GM18858 (cell line): Measurements from ENCODE around the gene C19orf44.
"Not testable (repeated sequence)": the region's sequence is repeated elsewhere in the genome, so short reads cannot be mapped to it uniquely, and the experiment has no call there.

Experiments used
- ATAC-seq: cut with Tn5 transposase; IDR thresholded peaks from one replicate; pipeline ENCODE4 v1.9.1; 2021; ENCODE audit not compliant: unreplicated experiment

C19orf44 gene

DNA sequence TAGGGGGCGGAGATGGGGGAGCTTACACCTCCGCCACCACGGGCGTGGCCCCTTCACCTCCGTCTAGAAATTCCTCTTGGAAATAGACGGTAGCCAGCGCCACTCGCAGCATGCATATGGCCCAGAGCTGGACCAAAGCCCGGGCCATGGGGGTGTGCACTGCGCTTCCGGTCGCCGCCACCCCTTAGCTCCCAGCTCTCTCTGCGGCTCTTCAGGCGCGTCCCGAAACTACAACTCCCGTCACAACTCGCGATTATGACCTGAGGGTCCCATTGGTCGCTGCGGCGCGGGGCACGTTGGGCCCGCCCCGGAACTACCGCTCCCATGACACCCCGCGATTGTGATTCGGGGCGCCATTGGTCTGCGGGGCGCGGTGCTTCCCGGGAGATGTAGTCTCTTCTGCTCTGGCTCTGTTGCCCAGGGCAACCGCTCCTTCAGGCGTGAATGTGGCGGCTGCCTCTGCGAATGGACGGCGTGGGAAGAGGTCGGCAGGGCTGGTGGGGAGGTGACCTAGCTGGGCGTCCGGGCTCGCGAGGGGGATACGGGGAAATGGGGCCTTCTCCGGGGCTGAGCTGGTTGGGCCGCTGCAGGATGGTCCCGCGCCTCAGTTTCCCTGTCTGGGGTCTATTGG lies at the start of gene C19orf44, which contains the start of gene CALR3:
Gene C19orf44, plus strand, starts transcription at position 413 of the 631 bp plus-strand sequence. CDS start 4,399 bp downstream, outside the sequence.
Gene CALR3, minus strand, starts transcription at position 186 of the 631 bp plus-strand sequence. Its CDS starts 38 bp downstream, at position 148.
- peak; percentile 87 for ATAC-seq

DNA sequence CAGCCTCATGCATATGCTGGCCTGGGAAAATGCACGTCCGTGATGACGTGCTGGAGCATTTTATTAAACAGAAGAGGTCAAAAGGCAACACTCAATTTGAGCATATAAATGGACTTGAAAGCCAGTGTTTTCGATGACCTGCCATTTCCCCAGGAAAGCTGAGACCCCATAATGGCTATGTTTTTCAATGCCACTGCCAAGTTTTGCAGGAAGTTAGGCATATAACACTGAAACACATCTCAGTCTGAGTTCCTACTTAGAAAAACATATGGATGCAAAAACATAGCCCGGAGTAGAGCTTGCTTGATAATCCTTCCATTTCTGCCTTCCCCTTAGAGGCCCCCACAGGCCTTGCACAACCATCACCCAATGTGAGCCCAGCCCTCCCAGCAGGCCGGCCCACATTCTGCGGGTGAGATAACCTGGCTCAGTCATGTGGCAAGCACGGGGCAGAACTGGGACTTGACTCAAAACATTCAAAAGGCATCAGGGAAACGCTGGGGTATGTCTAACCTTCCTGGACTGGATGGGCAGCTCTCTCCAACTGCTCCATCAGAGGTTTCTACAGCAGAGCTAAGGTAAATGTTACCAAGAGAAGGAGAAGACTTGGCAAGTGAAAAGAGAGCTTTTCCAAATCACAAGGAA lies 49.3 kb upstream of the C19orf44 start:
- ATAC-seq = no peak

GRCh38 chr19:16448872-16449271 lies 47.3 kb upstream of the C19orf44 start:
- ATAC-seq = not testable (repeated sequence)

DNA sequence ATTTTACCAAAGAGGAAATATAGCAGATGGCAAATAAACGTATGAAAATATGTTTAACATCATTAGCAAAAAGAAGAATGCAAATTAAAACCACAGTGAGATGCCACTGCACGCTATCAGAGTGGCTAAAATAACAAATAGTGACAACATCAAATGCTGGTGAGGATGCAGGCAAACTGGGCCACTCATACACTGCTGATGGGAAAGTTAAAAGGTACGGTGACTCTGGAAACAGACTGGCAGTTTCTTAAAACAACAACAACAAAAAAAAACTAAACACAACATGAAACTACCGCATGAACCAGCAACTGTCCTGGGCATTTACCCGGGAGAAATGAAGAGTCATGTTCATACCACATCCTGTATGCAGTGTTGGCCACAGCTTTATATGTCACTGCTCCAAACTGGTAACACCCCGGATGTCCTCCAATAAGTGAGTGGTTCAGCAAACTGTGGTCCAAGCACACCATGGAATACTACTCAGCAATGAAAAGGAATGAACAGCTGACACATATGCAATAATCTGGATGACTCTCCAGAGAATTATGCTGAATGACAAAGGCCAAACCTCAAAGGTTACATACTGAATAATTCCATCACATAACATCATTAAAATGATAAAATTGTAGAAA lies 46.7 kb upstream of the C19orf44 start:
- no peak for ATAC-seq

DNA sequence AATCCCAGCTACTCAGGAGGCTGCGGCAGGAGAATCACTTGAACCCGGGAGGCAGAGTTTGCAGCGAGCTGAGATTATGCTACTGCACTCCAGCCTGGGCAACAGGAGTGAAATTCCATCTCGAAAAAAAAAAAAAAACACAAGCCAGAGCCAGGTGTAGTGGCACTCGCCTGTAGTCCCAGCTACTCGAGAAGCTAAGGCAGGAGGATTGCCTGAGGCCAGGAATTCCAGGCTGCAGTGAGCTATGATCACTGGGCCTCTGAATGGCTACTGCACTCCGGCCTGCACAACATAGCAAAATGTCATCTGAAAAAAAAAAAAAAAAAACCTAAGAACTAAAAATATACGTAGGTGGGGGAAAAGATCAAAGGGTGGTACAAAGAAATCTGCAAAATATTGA lies 43.9 kb upstream of the C19orf44 start:
- no peak for ATAC-seq

DNA sequence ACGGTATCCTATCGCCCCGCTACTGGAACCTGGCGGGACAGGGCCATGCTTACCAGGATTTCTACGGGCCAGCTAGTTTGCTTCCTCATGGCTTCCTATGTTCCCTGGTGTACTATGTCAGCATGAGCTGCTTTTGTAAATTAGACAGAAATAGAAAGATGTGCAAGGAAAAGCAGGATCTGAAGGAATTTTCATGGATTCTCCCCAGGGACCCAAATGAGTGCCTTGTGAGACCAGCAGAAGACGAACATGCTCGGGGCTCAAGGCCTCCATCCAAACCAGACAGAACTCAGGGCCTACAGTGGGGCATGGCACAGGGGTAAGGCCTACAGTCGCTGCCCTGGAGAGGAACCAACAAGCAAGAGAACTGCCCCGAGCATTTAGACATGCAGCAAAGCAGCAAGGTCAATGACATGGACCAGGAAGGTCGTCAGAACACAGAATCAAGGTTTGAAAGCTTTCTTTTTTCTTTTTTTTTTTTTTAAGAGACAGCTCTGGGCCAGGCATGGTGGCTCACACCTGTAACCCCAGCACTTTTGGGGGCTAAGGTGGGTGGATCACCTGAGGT lies 41.8 kb upstream of the C19orf44 start:
- no peak for ATAC-seq

DNA sequence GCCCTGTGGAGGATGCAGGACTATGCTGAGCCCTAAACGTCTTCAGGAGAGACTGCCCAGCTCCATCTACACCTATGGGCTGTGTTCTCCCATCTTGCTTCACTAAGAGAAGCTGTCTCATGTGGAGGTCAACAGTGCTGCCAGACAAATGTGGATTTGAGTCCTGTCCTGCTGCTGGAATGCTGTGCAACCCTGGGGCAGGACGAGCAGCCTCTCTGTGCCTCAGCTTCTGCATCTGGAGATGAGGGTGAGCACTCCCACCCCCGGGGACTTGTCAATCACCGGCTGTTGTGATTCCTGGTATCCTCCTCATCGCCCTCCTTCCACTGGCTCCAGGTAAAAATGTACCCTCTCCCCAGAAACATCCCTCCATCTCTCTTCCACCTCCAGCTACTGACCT lies 40.7 kb upstream of the C19orf44 start:
- no peak for ATAC-seq

DNA sequence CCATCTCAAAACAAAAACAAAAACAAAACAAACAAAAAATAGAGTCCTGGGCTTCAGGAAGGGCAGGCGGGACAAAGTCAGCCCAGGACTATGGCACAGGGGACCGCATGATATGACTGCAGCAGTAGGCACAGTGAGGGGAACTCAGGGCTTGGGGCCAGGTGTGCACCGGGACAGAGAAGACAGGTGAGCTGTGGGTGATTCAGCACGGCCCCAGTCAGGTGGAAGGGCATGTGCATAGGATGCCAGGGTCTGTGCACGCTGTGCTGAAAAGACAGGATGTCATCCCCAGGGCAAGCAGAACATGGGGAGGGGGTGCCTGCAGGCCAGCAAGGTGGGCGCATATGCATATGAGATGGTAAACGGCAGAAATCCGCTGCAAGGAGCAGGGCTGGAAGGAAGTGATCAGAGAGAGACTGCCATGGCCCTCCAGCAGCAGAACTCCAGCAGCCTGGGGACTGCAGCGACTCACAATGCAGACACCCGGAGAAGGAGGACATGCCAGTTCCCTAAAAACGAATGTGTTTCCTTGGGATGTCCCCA lies 39.5 kb upstream of the C19orf44 start:
- no peak for ATAC-seq

DNA sequence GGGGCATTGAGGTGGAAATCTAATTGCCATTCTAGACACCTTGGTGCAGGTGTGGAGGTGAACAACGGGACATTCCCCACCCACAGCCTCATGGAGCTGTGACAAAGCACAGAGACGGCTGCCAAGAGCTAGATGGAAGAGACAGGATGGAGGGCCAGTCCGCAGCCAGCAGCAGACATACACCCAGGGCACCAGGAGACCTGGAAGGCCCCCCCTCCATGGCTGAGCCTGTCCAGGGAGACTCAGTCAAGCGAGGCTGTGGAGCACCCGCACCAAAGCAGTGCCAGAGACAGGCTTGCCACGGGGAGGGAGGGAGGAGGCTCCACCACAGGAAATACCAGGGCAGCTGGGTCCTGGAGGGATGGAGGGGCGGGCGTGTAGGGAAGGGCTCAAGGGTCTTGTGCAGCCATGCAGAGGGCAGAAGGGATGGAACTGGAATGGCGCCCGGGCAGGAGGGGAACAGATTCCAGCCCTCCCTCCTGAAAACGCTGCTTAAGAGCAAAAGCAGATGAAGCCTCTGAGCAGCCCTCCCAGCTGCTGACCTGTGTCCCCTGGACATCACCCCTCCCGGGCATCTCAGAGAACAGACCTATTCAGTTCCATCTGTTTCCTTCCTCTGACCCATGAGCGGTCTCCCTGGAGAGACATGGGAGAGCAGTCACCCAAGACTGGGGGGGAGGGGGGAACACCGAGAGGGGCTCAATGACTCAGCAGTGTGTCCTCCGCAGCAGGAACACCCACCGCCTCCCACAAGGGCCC lies 38.8 kb upstream of the C19orf44 start:
- no peak for ATAC-seq

GRCh38 chr19:16457954-16458331 lies 38.3 kb upstream of the C19orf44 start:
- ATAC-seq = no peak

DNA sequence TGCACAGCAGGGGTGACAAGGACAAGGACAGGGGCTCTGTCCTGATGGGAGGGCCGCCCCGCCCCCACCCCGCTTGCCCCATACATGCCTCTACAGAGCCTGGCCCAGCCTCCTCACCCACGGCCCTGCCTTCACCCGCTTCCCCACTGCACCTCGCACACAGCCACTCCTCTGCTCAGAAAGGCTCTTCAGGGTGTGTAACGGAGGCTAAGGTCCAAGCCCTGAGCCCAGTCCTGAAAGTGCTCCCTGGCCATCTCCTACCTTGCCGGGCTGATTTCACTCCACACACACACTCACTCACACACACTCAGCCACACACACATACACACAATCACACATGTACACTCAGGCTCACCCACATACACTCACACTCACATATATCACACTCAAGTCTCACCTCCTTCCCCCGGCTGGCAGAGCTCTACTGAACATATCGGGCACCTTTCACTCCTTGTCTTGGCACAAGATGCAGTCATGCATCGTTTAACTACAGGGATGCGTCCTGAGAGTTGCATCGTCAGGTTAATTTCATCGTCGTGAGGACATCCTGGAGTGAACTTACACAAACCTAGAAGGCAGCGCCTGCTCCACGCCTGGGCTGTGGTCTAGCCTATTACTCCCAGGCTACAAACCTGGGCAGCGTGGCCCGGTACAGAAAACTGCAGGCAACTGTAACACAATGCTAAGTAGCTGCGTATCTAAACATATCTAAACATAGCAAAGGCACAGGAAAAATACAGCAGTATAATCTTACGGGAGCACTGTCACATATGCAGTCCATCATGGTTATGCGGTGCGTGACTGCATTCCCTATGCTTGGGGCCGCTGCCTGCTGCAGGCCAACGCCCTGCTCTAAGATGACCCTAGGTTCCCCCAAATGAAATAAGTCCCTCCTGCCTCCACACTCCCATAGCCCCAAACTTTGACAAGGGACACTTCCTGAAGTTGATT lies 37.5 kb upstream of the C19orf44 start:
- ATAC-seq = no peak

DNA sequence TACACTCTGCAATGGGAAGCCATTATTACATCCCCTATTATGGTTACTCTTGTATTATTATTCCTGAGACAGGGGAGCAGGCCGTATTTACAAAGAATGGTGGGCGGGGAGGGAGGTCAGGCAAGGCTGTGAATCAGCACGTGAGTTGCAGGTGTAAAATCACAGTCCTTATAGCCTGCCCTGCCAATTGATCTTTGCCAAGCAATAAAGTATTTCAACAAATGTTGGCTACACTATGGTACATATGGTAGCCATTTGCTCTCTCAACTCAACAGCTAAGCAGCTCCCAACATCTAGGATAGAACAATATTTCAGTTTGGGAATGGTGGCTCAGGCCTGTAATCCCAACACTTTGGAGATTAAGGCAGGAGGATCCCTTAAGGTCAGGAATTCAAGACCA lies 36.5 kb upstream of the C19orf44 start:
- ATAC-seq = no peak

GRCh38 chr19:16460454-16460853 lies 35.7 kb upstream of the C19orf44 start:
- ATAC-seq = no peak

DNA sequence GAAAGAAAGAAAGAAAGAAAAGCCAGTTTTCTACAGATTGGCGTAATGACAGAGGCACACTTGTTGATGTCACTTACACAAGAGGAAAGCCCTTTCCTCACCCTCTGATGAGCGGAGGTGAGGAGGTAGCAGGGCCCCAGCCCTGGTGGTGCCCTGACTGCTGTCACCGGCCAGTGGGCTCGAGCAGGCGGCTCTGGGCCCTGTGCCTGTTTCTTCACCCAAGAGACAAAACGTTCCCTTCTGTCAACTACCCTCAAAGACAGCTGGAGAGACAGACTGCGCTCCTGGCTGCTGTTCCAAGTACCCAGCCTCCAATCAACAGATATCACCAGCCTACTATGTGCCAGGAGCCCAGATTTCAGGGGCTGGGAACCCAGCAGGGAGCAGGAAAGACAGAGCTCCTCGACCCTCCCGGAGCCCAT lies 34.6 kb upstream of the C19orf44 start:
- ATAC-seq = no peak

GRCh38 chr19:16462757-16463250 lies 33.4 kb upstream of the C19orf44 start:
- ATAC-seq = no peak

DNA sequence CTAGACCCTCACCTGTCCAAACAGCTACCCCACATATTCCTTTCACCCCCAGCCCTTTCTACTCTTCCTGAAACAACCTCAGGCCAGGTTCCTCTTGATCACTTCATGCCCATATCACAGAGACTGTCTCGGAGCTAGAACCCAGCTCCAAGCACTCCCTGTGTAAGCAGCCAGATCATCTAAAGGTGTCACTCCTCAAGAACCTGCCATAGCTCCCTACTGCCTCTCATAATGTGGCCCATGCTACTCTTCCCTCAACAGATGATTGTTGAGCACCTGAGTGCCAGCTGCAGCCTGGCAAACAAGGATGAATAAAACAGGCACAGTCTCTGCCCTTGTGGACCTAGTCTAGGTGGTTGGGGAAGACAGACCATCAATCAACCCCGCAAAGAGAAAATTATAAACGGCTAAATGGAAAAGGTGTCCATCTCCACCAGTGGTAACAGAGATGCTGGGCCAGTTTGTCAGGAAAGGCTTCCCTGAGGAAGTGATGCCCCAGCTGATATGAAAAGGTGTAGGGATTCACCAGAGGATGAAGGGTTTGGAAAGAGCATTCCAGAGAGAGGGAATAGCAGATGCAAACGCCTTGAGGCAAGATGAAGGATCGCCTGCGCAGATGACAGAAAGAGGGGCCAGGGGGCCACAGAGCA lies 32.7 kb upstream of the C19orf44 start:
- no peak for ATAC-seq

DNA sequence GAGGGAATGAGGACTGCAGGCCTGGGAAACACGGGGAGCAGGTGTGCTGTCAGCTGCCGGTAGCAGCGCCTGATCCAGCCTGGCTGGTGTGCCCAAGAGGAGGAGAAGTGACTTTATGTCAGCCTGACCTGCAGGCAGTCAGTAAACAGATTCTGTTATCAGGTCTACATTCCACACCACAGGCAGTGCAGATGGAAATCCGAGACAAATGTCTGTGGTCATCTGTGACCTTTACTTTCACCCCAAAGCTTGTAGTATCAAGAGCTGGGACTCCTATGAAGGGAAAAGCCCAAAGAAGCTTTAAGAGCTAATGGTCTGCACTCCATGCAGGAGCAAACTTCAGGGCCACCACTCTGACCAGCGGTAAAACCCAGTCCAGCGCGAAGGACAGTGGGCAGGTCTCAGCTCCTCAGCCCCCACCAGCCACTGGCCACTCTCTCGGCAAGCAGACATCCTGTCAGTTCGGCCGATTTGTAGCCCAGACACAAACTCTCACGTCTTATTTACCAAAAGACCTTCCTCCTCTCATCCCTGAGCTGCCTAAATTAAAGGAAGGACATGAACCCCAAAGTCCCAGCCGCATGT lies 32.1 kb upstream of the C19orf44 start:
- ATAC-seq = no peak

DNA sequence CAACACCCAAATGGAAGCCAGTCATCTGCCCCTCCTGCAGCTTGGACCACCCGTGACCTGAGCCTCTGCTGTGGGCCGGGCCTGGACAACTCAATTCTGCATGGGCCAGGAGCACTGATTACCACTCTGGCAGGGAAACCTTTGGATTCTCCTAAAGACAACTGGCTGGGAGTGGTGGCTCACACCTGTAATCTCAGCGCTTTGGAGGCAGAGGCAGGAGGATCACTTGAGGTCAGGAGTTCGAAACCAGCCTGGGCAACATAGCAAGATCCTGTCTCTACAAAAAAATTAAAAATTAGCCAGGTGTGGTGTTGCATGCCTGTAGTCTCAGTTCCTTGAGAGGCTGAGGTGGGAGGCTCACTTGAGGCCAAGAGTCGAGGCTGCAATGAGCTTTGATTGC lies 31.0 kb upstream of the C19orf44 start:
- ATAC-seq = no peak
